Measurements from ENCODE around the gene TFCP2L1. TPM values are rescaled to one million over a fixed set of nuclear protein-coding genes. Genes with fewer than 3 reads are reported as not detected.

Gene TFCP2L1
- polyA plus RNA-seq, 3 donors = 0.03 to 0.24 TPM; not detected in 1

DNA sequence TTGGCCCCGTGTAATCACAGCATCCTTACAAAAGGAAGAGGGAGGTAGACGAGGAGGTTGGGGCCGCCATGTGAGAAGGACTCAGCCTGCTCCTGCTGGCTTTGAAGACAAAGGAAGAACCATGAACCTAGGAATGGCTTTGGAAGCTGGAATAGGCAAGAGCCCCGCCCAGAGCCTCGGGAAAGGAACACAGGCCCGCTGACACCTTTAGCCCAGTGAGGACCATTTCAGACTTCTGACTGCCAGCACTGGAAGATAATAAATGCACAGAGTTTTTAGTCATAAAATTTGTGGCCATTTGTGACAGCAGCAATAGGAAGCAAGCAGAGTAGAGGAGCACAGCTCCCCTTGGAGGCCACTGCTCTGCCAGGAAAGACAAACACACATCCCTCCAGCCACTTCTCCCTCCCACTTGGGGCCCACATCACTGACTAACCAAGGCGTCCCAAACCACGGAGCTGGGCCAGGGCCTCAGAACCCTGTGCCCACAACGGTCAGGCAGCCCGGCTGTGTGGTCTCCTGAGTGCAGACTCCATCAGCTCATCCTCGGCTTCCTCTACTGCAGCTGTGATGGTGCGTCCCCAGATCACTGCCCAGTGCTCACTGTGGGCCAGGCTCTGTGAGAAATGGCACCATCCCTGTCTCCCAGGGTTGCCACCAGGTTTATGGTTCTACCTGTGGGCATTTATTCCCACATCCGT, 39.7 kb downstream of the TFCP2L1 start:
- H3K36me3 Mint-ChIP-seq = no peaks in the 10 kb centered on the region
- Histone ChIP-seq H3K4me3 (replicated peaks in 1 of 3; ENCODE audit: low read depth in 2 of 3, low read length in 3 of 3) (no peak overlapping the region), H3K4me1 (ENCODE audit: control insufficient read depth in 1 of 2, insufficient read depth in 2 of 2, low read length in 2 of 2) (no peaks in the 10 kb centered on the region), H3K4me2 (replicated peaks; ENCODE audit: extremely low read depth, low read length, poor library complexity, severe bottlenecking) (no peak overlapping the region), H3K79me2 (ENCODE audit: insufficient read depth, low read length) (no peaks in the 10 kb centered on the region), H3K27ac (ENCODE audit: low read depth in 1 of 2, low read length in 2 of 2) (no peak overlapping the region), H3K36me3 (replicated peaks in 1 of 2; ENCODE audit: control insufficient read depth in 1 of 2, insufficient read depth in 2 of 2, low read length in 2 of 2) (no peaks in the 10 kb centered on the region), H3K27me3 (ENCODE audit: control insufficient read depth in 2 of 2, insufficient read depth in 2 of 2, low read length in 2 of 2) (no peaks in the 10 kb centered on the region), H4K20me1 (ENCODE audit: insufficient read depth, low read length) (no peaks in the 10 kb centered on the region), H2AFZ (ENCODE audit: insufficient read depth, low read depth, low read length, poor library complexity, severe bottlenecking) (no peak overlapping the region), H3K9ac (ENCODE audit: insufficient read depth, low read length, poor library complexity, severe bottlenecking) (no peak overlapping the region), H3K9me3 (replicated peaks in 1 of 2; ENCODE audit: control insufficient read depth in 1 of 2, insufficient read depth in 1 of 2, low read length in 2 of 2) (no peaks in the 10 kb centered on the region)
- WGBS (ENCODE audit: insufficient coverage) = 77% methylated on average over 13 of the region's 13 CpGs
- intact Hi-C loops (cut with micrococcal nuclease) = no loop called here
- peaks cover 0 to 2% (median 0%) of the 10 kb centered on the region in 7 donors for H3K9me3 Mint-ChIP-seq
- H3K4me3 Mint-ChIP-seq = no peak overlapping the region
- peaks cover 5% of the 10 kb centered on the region for H3K4me1 Mint-ChIP-seq
- TF ChIP-seq, protein P1, sequence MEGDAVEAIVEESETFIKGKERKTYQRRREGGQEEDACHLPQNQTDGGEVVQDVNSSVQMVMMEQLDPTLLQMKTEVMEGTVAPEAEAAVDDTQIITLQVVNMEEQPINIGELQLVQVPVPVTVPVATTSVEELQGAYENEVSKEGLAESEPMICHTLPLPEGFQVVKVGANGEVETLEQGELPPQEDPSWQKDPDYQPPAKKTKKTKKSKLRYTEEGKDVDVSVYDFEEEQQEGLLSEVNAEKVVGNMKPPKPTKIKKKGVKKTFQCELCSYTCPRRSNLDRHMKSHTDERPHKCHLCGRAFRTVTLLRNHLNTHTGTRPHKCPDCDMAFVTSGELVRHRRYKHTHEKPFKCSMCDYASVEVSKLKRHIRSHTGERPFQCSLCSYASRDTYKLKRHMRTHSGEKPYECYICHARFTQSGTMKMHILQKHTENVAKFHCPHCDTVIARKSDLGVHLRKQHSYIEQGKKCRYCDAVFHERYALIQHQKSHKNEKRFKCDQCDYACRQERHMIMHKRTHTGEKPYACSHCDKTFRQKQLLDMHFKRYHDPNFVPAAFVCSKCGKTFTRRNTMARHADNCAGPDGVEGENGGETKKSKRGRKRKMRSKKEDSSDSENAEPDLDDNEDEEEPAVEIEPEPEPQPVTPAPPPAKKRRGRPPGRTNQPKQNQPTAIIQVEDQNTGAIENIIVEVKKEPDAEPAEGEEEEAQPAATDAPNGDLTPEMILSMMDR (IDR thresholded peaks at IDR 0.05) = no peak
- peak overlapping the region in 1 of 7 donors; percentile 74 for H3K27ac Mint-ChIP-seq
- no peak for DNase-seq
- H3K27me3 Mint-ChIP-seq (ENCODE audit: low read depth in 3 of 3) = peaks cover 5 to 11% (median 8%) of the 10 kb centered on the region in 3 donors

DNA sequence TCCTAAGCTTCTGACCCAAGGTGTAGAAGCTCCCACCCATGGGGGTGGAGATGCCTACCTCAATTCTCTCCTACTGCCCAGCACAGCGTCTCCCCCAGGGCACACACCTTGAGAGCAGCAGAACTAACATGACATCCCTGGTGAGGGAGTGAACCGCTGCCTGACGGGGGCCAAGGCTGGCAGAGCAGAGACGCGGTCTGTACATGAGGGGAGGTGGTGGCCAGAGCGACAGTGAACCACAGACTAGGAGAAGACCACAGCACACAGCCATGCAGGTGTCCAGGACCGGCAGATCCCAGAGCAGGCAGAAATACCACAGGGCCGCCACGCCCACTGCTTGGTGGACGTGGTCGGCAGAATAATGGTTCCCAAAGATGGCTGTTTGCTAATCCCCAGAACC, 40.4 kb downstream of the TFCP2L1 start:
- Mint-ChIP-seq H3K27ac (no peak overlapping the region), H3K9me3 (peaks cover 0 to 2% (median 0%) of the 10 kb centered on the region in 7 donors), H3K4me3 (no peak overlapping the region), H3K27me3 (ENCODE audit: low read depth in 3 of 3) (peaks cover 5 to 11% (median 8%) of the 10 kb centered on the region in 3 donors), H3K36me3 (no peaks in the 10 kb centered on the region), H3K4me1 (peaks cover 5% of the 10 kb centered on the region)
- TF ChIP-seq, protein P1 (IDR thresholded peaks at IDR 0.05) = no peak
- Histone ChIP-seq H3K27ac (ENCODE audit: low read depth in 1 of 2, low read length in 2 of 2) (no peak overlapping the region), H3K36me3 (replicated peaks in 1 of 2; ENCODE audit: control insufficient read depth in 1 of 2, insufficient read depth in 2 of 2, low read length in 2 of 2) (no peaks in the 10 kb centered on the region), H4K20me1 (ENCODE audit: insufficient read depth, low read length) (no peaks in the 10 kb centered on the region), H3K4me3 (replicated peaks in 1 of 3; ENCODE audit: low read depth in 2 of 3, low read length in 3 of 3) (no peak overlapping the region), H3K27me3 (ENCODE audit: control insufficient read depth in 2 of 2, insufficient read depth in 2 of 2, low read length in 2 of 2) (no peaks in the 10 kb centered on the region), H3K9me3 (replicated peaks in 1 of 2; ENCODE audit: control insufficient read depth in 1 of 2, insufficient read depth in 1 of 2, low read length in 2 of 2) (no peaks in the 10 kb centered on the region), H3K9ac (ENCODE audit: insufficient read depth, low read length, poor library complexity, severe bottlenecking) (no peak overlapping the region), H2AFZ (ENCODE audit: insufficient read depth, low read depth, low read length, poor library complexity, severe bottlenecking) (no peak overlapping the region), H3K4me1 (ENCODE audit: control insufficient read depth in 1 of 2, insufficient read depth in 2 of 2, low read length in 2 of 2) (no peaks in the 10 kb centered on the region), H3K4me2 (replicated peaks; ENCODE audit: extremely low read depth, low read length, poor library complexity, severe bottlenecking) (no peak overlapping the region), H3K79me2 (ENCODE audit: insufficient read depth, low read length) (no peaks in the 10 kb centered on the region)
- DNase-seq = no peak
- intact Hi-C loops (cut with micrococcal nuclease) = no loop called here
- 93% methylated on average over 6 of the region's 11 CpGs for WGBS (ENCODE audit: insufficient coverage)

Data from CD14-positive monocyte (primary cell).